SIG-M5 treated with dmso at 0.1 percent for 504 hours (cell line): ENCODE data around the gene NRN1L.
"Not testable (repeated sequence)": the region's sequence is repeated elsewhere in the genome, so short reads cannot be mapped to it uniquely, and the experiment has no call there.

ENCODE experiments used
- DNase-seq: peaks from one replicate; lab custom pipeline; 2025; ENCODE audit not compliant: unreplicated experiment; lab: John Stamatoyannopoulos, UW

NRN1L gene

GRCh38 chr16:67884684-67885083, at the start of gene NRN1L:
TSS of gene NRN1L (plus strand) at chr16:67884885. CDS start at chr16:67884904, 19 bp downstream.
- DNase-seq = no peak

GRCh38 chr16:67837190-67837589, 47.5 kb upstream of the NRN1L start:
- not testable (repeated sequence) for DNase-seq

GRCh38 chr16:67837811-67838210, 46.9 kb upstream of the NRN1L start:
- no peak for DNase-seq

GRCh38 chr16:67841198-67841815, 43.4 kb upstream of the NRN1L start:
- no peak for DNase-seq

- peak; percentile 97 for DNase-seq
Observed at GRCh38 chr16:67841816-67842508, 42.7 kb upstream of the NRN1L start, which contains the start of gene THAP11. TSS of gene THAP11 (plus strand) at chr16:67842320. CDS start at chr16:67842555, 235 bp downstream.

- DNase-seq = peak; percentile 59
Observed at GRCh38 chr16:67842509-67843342, 42.0 kb upstream of the NRN1L start.

- no peak for DNase-seq
Observed at GRCh38 chr16:67843343-67843765, 41.3 kb upstream of the NRN1L start.

- no peak for DNase-seq
Observed at GRCh38 chr16:67844497-67844896, 40.2 kb upstream of the NRN1L start.

- peak; percentile 16 for DNase-seq
Observed at GRCh38 chr16:67845291-67846062, 39.2 kb upstream of the NRN1L start.

GRCh38 chr16:67846063-67846319, 38.7 kb upstream of the NRN1L start:
- DNase-seq = no peak

GRCh38 chr16:67846320-67847063, 38.2 kb upstream of the NRN1L start, which contains the start of gene NUTF2:
TSS of gene NUTF2 (plus strand) at chr16:67846933. CDS start at chr16:67865131, 18,198 bp downstream.
- peak; percentile 92 for DNase-seq

- DNase-seq = peak; percentile 37
Observed at GRCh38 chr16:67847064-67847861, 37.4 kb upstream of the NRN1L start, which contains the start of gene CENPT. TSS of gene CENPT (minus strand) at chr16:67847693. CDS start at chr16:67833859, 13,834 bp downstream.

- no peak for DNase-seq
Observed at GRCh38 chr16:67848118-67848517, 36.6 kb upstream of the NRN1L start.

GRCh38 chr16:67853670-67854069, 31.0 kb upstream of the NRN1L start:
- no peak for DNase-seq

- no peak for DNase-seq
Observed at GRCh38 chr16:67855789-67856188, 28.9 kb upstream of the NRN1L start.

- DNase-seq = no peak
Observed at GRCh38 chr16:67856927-67857546, 27.6 kb upstream of the NRN1L start.

- peak; percentile 71 for DNase-seq
Observed at GRCh38 chr16:67857547-67858233, 27.0 kb upstream of the NRN1L start.

GRCh38 chr16:67858500-67858899, 26.2 kb upstream of the NRN1L start:
- DNase-seq = no peak
